ENCODE measurements around the gene ACE. TPM values are rescaled to one million over a fixed set of nuclear protein-coding genes. Genes with fewer than 3 reads are reported as not detected.

Gene ACE
- total and polyA plus RNA-seq, 5 donors, result 4.0 to 10.1 (median 5.7) TPM

DNA sequence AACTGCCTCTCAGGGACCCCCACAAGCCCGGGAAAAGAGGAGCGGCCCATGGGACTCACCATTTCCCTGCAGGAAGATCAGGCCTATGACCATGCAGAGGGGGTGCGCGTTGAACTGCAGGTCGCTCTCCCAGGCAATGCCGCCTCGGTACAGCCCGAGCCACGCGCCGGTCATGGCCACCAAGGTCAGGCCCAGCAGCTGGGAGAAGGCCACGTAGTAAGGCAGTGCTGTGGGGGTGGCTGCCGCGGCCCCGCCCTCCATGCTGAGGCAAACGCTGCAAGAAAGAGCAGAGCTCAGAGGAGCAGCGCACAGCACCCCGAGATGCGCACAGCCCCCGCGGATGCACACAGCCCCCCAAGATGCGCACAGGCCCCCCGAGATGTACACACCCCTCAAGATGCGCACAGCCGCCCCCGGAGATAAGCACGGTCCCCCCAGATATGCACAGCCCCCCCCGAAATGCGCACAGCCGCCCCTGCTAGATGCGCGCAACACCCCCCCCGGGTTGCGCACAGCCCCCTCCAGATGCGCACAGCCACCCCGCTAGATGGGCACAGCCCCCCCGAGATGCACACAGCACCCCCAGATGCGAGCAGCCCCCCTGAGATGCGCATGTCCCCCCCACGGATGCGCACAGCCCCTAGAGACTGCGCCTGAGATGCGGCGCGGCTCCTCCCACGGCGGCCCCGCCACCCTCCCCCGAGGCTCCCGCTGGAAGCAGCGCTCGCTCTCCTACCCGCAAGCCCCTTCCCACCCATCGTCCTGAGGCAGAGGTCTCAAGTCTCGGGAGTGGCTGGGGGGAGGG is 39.4 kb upstream of the ACE start:
- intact Hi-C loops (cut with DNase I), result no loop called here
- H3K27me3 ChIP-seq (ENCODE audit: control insufficient read depth, insufficient read depth), result no peaks in the 10 kb centered on the region
- no peak overlapping the region for H3K4me3 ChIP-seq (ENCODE audit: low read length)
- DNase-seq (peak; percentile 49 to 74 (median 73)), ATAC-seq (no peak)
- H3K9me3 ChIP-seq (ENCODE audit: control insufficient read depth, low read length), result no peaks in the 10 kb centered on the region
- peaks cover 34% of the 10 kb centered on the region for H3K4me1 ChIP-seq (ENCODE audit: control insufficient read depth, insufficient read depth, low read length)
- WGBS, result 69% methylated on average over 55 of the region's 55 CpGs
- no peak overlapping the region for H3K27ac ChIP-seq (ENCODE audit: low read length)

GRCh38 chr17:63438092-63439051 is 38.5 kb upstream of the ACE start:
- WGBS, result 63% methylated on average over 46 of the region's 46 CpGs
- ATAC-seq (no peak), DNase-seq (no peak)
- H3K27ac ChIP-seq (ENCODE audit: low read length), result no peak overlapping the region
- intact Hi-C loops (cut with DNase I), result no loop called here
- H3K9me3 ChIP-seq (ENCODE audit: control insufficient read depth, low read length), result no peaks in the 10 kb centered on the region
- H3K4me3 ChIP-seq (ENCODE audit: low read length), result no peak overlapping the region
- no peaks in the 10 kb centered on the region for H3K27me3 ChIP-seq (ENCODE audit: control insufficient read depth, insufficient read depth)
- H3K4me1 ChIP-seq (ENCODE audit: control insufficient read depth, insufficient read depth, low read length), result peaks cover 27% of the 10 kb centered on the region

DNA sequence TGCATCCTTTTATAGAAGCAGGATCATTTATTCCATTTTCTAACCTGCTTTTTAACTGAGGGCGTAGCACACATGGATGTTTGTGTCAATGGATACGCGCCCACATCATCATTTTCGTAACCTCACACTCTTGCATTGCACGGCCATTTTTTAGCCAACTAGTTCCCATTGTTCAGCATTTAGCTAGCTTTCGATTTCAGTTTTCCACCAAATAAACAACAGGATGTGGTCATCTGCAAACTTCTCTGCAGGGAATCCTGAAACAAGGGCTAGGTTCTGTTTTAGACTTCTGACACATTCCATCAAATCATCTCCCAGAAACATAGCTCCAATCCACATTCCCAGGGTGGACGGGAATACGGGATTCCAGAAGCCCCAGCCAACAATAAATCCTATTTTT is 37.2 kb upstream of the ACE start:
- peak in 1 of 3 donors; percentile 7 for DNase-seq
- Histone ChIP-seq H3K27ac (ENCODE audit: low read length) (peak overlapping the region; percentile 78), H3K9me3 (ENCODE audit: control insufficient read depth, low read length) (no peaks in the 10 kb centered on the region), H3K4me1 (ENCODE audit: control insufficient read depth, insufficient read depth, low read length) (peaks cover 18% of the 10 kb centered on the region), H3K27me3 (ENCODE audit: control insufficient read depth, insufficient read depth) (no peaks in the 10 kb centered on the region), H3K4me3 (ENCODE audit: low read length) (no peak overlapping the region)
- no peak for ATAC-seq
- WGBS, result 33% methylated on average over 8 of the region's 8 CpGs
- intact Hi-C loops (cut with DNase I), result loop anchor here in 1 of 4 donors (5.0 kb wide), 1 partner anchor 38 kb away; the partner anchor contains the start of gene ACE

DNA sequence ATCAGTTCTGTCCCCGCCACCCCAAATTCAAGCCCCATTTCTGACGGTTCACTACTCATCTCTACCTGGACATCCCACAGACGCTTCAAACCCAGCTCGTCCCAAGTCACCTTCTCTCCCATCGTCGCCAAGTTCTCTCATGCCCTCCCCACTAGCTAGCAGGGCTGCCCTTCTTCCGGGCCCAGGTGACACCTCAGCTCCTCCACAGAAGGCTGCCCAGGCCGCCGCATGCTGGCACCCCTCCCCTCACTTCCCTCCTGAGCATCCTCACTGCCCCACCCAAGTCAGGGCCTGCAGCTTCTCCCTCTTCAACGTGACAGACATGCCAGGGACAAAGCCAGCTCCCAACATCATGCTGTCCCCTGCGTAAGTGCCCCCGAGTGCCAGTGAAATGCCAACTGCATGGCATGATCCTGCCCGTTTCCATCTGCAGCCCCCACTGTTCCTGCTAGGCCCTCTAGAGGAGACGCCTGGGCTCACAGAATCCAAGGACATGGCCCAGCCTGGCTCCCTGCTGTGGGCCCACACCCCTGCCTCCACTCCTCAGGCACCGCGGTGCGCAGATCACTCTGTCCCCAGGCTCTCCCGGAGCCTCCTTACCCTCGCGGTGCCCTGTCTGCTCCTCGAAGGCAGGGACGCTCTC is 36.6 kb upstream of the ACE start:
- peak in 2 of 3 donors; percentile 34 to 62 for DNase-seq
- H3K27me3 ChIP-seq (ENCODE audit: control insufficient read depth, insufficient read depth), result no peaks in the 10 kb centered on the region
- no peak overlapping the region for H3K4me3 ChIP-seq (ENCODE audit: low read length)
- ATAC-seq, result peak; percentile 27 to 41
- peaks cover 12% of the 10 kb centered on the region for H3K4me1 ChIP-seq (ENCODE audit: control insufficient read depth, insufficient read depth, low read length)
- H3K27ac ChIP-seq (ENCODE audit: low read length), result peak overlapping the region; percentile 78
- no peaks in the 10 kb centered on the region for H3K9me3 ChIP-seq (ENCODE audit: control insufficient read depth, low read length)
- intact Hi-C loops (cut with DNase I), result loop anchor here in 1 of 4 donors (5.0 kb wide), 1 partner anchor 37 kb away; the partner anchor contains the start of gene ACE
- 53% methylated on average over 22 of the region's 22 CpGs for WGBS

DNA sequence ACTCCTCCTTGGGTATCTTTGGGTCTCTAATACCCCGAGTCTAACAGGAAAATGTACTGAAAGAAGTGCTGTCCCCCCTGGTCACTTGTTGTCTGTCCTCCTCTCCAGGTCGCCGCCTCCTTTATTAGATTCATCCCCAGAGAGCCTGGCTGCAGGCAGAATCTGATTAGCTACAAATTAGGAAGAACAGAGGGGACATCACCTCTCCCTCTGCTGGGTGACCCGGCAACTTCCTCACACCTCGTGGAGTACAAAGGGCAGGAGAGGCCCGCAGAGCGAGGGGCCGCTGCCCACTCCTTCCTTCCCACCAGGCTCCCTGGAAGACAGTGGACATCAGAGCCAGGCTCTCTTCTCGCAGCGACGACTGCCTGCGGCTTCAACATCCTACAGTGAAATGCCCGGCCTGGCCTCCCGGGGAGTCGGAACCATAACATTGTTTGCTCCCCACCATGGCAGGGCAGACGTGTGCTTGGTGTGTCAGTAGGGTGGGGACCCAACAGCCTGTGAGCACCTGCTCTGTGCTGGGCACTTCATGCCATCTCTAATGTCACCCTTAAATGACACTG is 36.0 kb upstream of the ACE start:
- WGBS, result 72% methylated on average over 16 of the region's 16 CpGs
- no peaks in the 10 kb centered on the region for H3K27me3 ChIP-seq (ENCODE audit: control insufficient read depth, insufficient read depth)
- H3K9me3 ChIP-seq (ENCODE audit: control insufficient read depth, low read length), result no peaks in the 10 kb centered on the region
- no peak for DNase-seq
- H3K4me1 ChIP-seq (ENCODE audit: control insufficient read depth, insufficient read depth, low read length), result peaks cover 9% of the 10 kb centered on the region
- no peak for ATAC-seq
- intact Hi-C loops (cut with DNase I), result loop anchor here in 1 of 4 donors (5.0 kb wide), 1 partner anchor 36 kb away; the partner anchor contains the start of gene ACE
- no peak overlapping the region for H3K4me3 ChIP-seq (ENCODE audit: low read length)
- H3K27ac ChIP-seq (ENCODE audit: low read length), result peak overlapping the region; percentile 78

- Histone ChIP-seq H3K4me1 (ENCODE audit: control insufficient read depth, insufficient read depth, low read length) (peaks cover 9% of the 10 kb centered on the region), H3K27me3 (ENCODE audit: control insufficient read depth, insufficient read depth) (no peaks in the 10 kb centered on the region), H3K27ac (ENCODE audit: low read length) (no peak overlapping the region), H3K4me3 (ENCODE audit: low read length) (no peak overlapping the region), H3K9me3 (ENCODE audit: control insufficient read depth, low read length) (no peaks in the 10 kb centered on the region)
- DNase-seq (peak in 1 of 3 donors; percentile 36), ATAC-seq (no peak)
- 88% methylated on average over 13 of the region's 13 CpGs for WGBS
- intact Hi-C loops (cut with DNase I), result loop anchor here in 1 of 4 donors (5.0 kb wide), 1 partner anchor 36 kb away; the partner anchor contains the start of gene ACE
Measured at GRCh38 chr17:63441654-63442053, 35.2 kb upstream of the ACE start.

DNA sequence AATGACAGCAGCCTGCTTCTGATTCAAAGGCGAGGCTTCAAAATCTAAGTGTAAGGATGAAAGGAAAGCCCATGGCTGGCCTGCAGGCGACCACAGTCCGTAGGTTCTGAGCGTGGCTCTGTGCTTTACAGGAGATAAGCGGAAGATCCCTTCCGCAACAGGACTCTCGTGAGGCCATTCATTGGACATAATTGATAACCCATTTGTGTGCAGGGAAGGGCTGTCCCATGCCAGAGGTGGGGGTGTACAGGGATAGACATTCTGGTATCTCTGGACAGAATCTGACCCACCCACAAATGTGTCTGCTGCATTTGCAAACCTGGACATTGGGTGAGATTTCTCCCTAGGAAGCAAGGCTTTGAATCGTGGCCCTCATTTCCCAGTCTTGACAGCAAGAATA is 34.8 kb upstream of the ACE start:
- 82% methylated on average over 8 of the region's 8 CpGs for WGBS
- H3K4me1 ChIP-seq (ENCODE audit: control insufficient read depth, insufficient read depth, low read length), result peaks cover 9% of the 10 kb centered on the region
- H3K9me3 ChIP-seq (ENCODE audit: control insufficient read depth, low read length), result no peaks in the 10 kb centered on the region
- peak in 1 of 3 donors; percentile 12 for DNase-seq
- intact Hi-C loops (cut with DNase I), result loop anchor here in 1 of 4 donors (5.0 kb wide), 1 partner anchor 35 kb away; the partner anchor contains the start of gene ACE
- no peaks in the 10 kb centered on the region for H3K27me3 ChIP-seq (ENCODE audit: control insufficient read depth, insufficient read depth)
- no peak overlapping the region for H3K27ac ChIP-seq (ENCODE audit: low read length)
- H3K4me3 ChIP-seq (ENCODE audit: low read length), result no peak overlapping the region
- no peak for ATAC-seq

GRCh38 chr17:63442549-63443035 is 34.3 kb upstream of the ACE start:
- no peak overlapping the region for H3K4me3 ChIP-seq (ENCODE audit: low read length)
- no peaks in the 10 kb centered on the region for H3K27me3 ChIP-seq (ENCODE audit: control insufficient read depth, insufficient read depth)
- DNase-seq (peak in 1 of 3 donors; percentile 59), ATAC-seq (peak in 1 of 2 donors; percentile 9)
- no peaks in the 10 kb centered on the region for H3K9me3 ChIP-seq (ENCODE audit: control insufficient read depth, low read length)
- peaks cover 10% of the 10 kb centered on the region for H3K4me1 ChIP-seq (ENCODE audit: control insufficient read depth, insufficient read depth, low read length)
- intact Hi-C loops (cut with DNase I), result loop anchor here in 1 of 4 donors (5.0 kb wide), 1 partner anchor 35 kb away; the partner anchor contains the start of gene ACE
- no peak overlapping the region for H3K27ac ChIP-seq (ENCODE audit: low read length)
- WGBS, result 56% methylated on average over 11 of the region's 11 CpGs

- H3K27ac ChIP-seq (ENCODE audit: low read length), result no peak overlapping the region
- intact Hi-C loops (cut with DNase I), result loop anchor here in 1 of 4 donors (5.0 kb wide), 1 partner anchor 34 kb away; the partner anchor contains the start of gene ACE
Measured at GRCh38 chr17:63443053-63443452, 33.8 kb upstream of the ACE start.

DNA sequence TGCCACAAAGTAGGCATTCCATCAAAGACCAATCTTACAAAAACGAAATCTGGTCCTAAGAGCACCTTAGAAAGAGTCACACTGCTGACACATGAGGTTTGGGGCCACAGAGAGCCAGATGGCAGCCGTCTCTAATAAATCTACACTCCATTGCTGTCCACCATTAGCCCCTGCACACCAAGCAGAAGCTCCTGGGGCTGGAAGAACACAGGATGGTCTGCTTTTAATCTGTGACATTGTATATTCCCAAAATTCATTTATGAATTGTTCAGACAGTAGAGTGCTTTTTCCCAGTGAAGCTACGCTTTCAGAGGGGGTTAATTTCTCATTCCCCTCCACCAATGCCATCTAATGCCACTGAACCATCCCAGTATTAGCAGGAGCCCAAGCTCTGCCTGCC is 32.4 kb upstream of the ACE start:
- Histone ChIP-seq H3K4me3 (ENCODE audit: low read length) (no peak overlapping the region), H3K27me3 (ENCODE audit: control insufficient read depth, insufficient read depth) (no peaks in the 10 kb centered on the region), H3K27ac (ENCODE audit: low read length) (no peak overlapping the region), H3K9me3 (ENCODE audit: control insufficient read depth, low read length) (no peaks in the 10 kb centered on the region), H3K4me1 (ENCODE audit: control insufficient read depth, insufficient read depth, low read length) (peaks cover 11% of the 10 kb centered on the region)
- intact Hi-C loops (cut with DNase I), result loop anchor here in 1 of 4 donors (5.0 kb wide), 1 partner anchor 33 kb away; the partner anchor contains the start of gene ACE
- ATAC-seq, result no peak
- DNase-seq, result peak in 1 of 3 donors; percentile 14
- WGBS, result 88% methylated on average over 3 of the region's 3 CpGs

More at GRCh38 chr17:63443053-63443452, 33.8 kb upstream of the ACE start:
- H3K9me3 ChIP-seq (ENCODE audit: control insufficient read depth, low read length), result no peaks in the 10 kb centered on the region
- H3K4me1 ChIP-seq (ENCODE audit: control insufficient read depth, insufficient read depth, low read length), result peaks cover 11% of the 10 kb centered on the region
- H3K27me3 ChIP-seq (ENCODE audit: control insufficient read depth, insufficient read depth), result no peaks in the 10 kb centered on the region
- ATAC-seq, result no peak
- no peak overlapping the region for H3K4me3 ChIP-seq (ENCODE audit: low read length)
- WGBS, result 80% methylated on average over 6 of the region's 6 CpGs
- DNase-seq, result peak in 1 of 3 donors; percentile 18
